ENCODE data around the gene PHLDA3. TPM values are rescaled to one million over a fixed set of nuclear protein-coding genes. Genes with fewer than 3 reads are reported as not detected.

The PHLDA3 gene
- 10 to 100 TPM; 21.8 to 47.4 (median 29.9) TPM for total RNA-seq
- polyA plus RNA-seq: 18.1 TPM
- long read RNA-seq, donor 1, transcript PHLDA3-202 (2 exons, 2,640 nt): major isoform, 104 of 105 reads
- long read RNA-seq, donor 1, partial matches to known transcripts: 0 of 105 reads
- long read RNA-seq, donor 1, other reads (novel, unspliced or antisense): 1 of 105 reads
- long read RNA-seq, donor 2, transcript PHLDA3-202 (2 exons, 2,640 nt): major isoform, 43 of 47 reads
- long read RNA-seq, donor 2, partial matches to known transcripts: 0 of 47 reads
- long read RNA-seq, donor 2, other reads (novel, unspliced or antisense): 4 of 47 reads
- long read RNA-seq, donor 3, transcript PHLDA3-202 (2 exons, 2,640 nt): major isoform, 6 of 11 reads
- long read RNA-seq, donor 3, partial matches to known transcripts: 0 of 11 reads
- long read RNA-seq, donor 3, other reads (novel, unspliced or antisense): 5 of 11 reads
- long read RNA-seq, donor 4, transcript PHLDA3-202 (2 exons, 2,640 nt): major isoform, 53 of 58 reads
- long read RNA-seq, donor 4, partial matches to known transcripts: 0 of 58 reads
- long read RNA-seq, donor 4, other reads (novel, unspliced or antisense): 4 of 58 reads

- H3K9me3 ChIP-seq (ENCODE audit: control insufficient read depth, low read length): no peaks in the 10 kb centered on the region
- H3K4me3 ChIP-seq (ENCODE audit: low read length): peak within 1 kb of the TSS; percentile 52
- ATAC-seq (peak; percentile 91 to 92), DNase-seq (peak; percentile 94 to 97 (median 97))
- intact Hi-C loops (cut with DNase I): no loop called here
- H3K4me1 ChIP-seq (ENCODE audit: control insufficient read depth, insufficient read depth, low read length): peaks cover 3% of the 10 kb centered on the region
- H3K27ac ChIP-seq (ENCODE audit: low read length): peak within 1 kb of the TSS; percentile 16
- no peaks in the 10 kb centered on the region for H3K27me3 ChIP-seq (ENCODE audit: control insufficient read depth, insufficient read depth)
- WGBS: 2% methylated on average over 75 of the region's 76 CpGs
Observed at GRCh38 chr1:201468844-201469644, at the start of gene PHLDA3. PHLDA3 (minus strand) TSS chr1:201469188; CDS start chr1:201468786, 402 bp downstream.

GRCh38 chr1:201518071-201518470, 49.1 kb upstream of the PHLDA3 start:
- ATAC-seq (no peak), DNase-seq (peak in 1 of 3 donors; percentile 18)
- intact Hi-C loops (cut with DNase I): loop anchor here (5.0 to 10.0 kb wide), 2 partner anchors 36 to 73 kb away; no protein-coding TSS in a partner anchor
- WGBS: 84% methylated on average over 5 of the region's 5 CpGs
- no peaks in the 10 kb centered on the region for H3K27me3 ChIP-seq (ENCODE audit: control insufficient read depth, insufficient read depth)
- no peaks in the 10 kb centered on the region for H3K9me3 ChIP-seq (ENCODE audit: control insufficient read depth, low read length)
- H3K4me3 ChIP-seq (ENCODE audit: low read length): no peak overlapping the region
- no peak overlapping the region for H3K27ac ChIP-seq (ENCODE audit: low read length)
- no peaks in the 10 kb centered on the region for H3K4me1 ChIP-seq (ENCODE audit: control insufficient read depth, insufficient read depth, low read length)

DNA sequence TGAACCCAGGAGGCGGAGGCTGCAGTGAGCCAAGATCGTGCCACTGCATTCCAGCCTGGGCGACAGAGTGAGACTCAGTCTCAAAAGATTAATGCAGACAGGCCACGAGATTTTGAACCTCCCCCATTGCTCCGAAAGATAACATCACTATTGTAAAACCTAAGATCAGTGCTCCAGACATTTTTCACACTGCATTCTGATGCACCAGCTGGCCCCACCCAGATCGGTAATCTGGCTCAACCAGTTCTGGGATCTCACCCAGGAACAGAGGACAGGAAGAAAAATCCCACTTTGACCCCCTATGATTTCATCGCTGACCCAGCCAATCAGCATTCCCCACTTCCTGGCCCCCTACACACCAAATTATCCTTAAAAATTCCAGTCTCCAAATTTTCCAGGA, 48.6 kb upstream of the PHLDA3 start:
- H3K27ac ChIP-seq (ENCODE audit: low read length): no peak overlapping the region
- no peak overlapping the region for H3K4me3 ChIP-seq (ENCODE audit: low read length)
- no peaks in the 10 kb centered on the region for H3K27me3 ChIP-seq (ENCODE audit: control insufficient read depth, insufficient read depth)
- H3K4me1 ChIP-seq (ENCODE audit: control insufficient read depth, insufficient read depth, low read length): no peaks in the 10 kb centered on the region
- no peak for ATAC-seq
- 80% methylated on average over 7 of the region's 7 CpGs for WGBS
- intact Hi-C loops (cut with DNase I): loop anchor here (5.0 to 10.0 kb wide), 2 partner anchors 35 to 73 kb away; no protein-coding TSS in a partner anchor
- DNase-seq: peak in 1 of 3 donors; percentile 32
- no peaks in the 10 kb centered on the region for H3K9me3 ChIP-seq (ENCODE audit: control insufficient read depth, low read length)

- WGBS: 71% methylated on average over 2 of the region's 2 CpGs
- no peaks in the 10 kb centered on the region for H3K9me3 ChIP-seq (ENCODE audit: control insufficient read depth, low read length)
- no peak for DNase-seq
- H3K4me3 ChIP-seq (ENCODE audit: low read length): no peak overlapping the region
- no peak overlapping the region for H3K27ac ChIP-seq (ENCODE audit: low read length)
- no peak for ATAC-seq
- H3K27me3 ChIP-seq (ENCODE audit: control insufficient read depth, insufficient read depth): no peaks in the 10 kb centered on the region
- intact Hi-C loops (cut with DNase I): loop anchor here (5.0 to 10.0 kb wide), 2 partner anchors 34 to 72 kb away; no protein-coding TSS in a partner anchor
- no peaks in the 10 kb centered on the region for H3K4me1 ChIP-seq (ENCODE audit: control insufficient read depth, insufficient read depth, low read length)
Observed at GRCh38 chr1:201516511-201517127, 47.6 kb upstream of the PHLDA3 start.

DNA sequence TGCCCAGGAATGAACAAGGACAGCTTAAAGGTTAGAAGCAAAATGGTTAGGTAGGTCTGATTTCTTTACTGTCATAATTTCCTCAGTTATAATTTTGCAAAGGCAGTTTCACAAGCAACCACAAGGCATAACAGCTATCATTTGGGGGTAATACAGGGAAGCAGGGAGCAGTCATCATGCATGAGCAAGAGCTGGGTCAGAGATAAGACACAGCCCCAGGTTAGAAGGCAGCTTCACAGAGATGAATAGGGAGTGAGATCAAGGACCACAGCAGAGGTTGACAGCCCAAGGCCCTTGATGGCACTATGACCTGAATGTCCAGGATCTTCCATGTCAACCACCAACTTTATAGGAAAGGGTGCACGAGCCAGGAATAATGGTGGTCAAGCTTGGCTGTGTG, 46.9 kb upstream of the PHLDA3 start:
- no peak for DNase-seq
- H3K9me3 ChIP-seq (ENCODE audit: control insufficient read depth, low read length): no peaks in the 10 kb centered on the region
- intact Hi-C loops (cut with DNase I): loop anchor here (5.0 to 10.0 kb wide), 2 partner anchors 34 to 71 kb away; no protein-coding TSS in a partner anchor
- H3K4me3 ChIP-seq (ENCODE audit: low read length): no peak overlapping the region
- WGBS: 93% methylated on average over 1 of the region's 1 CpG
- ATAC-seq: no peak
- no peaks in the 10 kb centered on the region for H3K4me1 ChIP-seq (ENCODE audit: control insufficient read depth, insufficient read depth, low read length)
- no peaks in the 10 kb centered on the region for H3K27me3 ChIP-seq (ENCODE audit: control insufficient read depth, insufficient read depth)
- no peak overlapping the region for H3K27ac ChIP-seq (ENCODE audit: low read length)

- ATAC-seq (no peak), DNase-seq (no peak)
- Histone ChIP-seq H3K9me3 (ENCODE audit: control insufficient read depth, low read length) (no peaks in the 10 kb centered on the region), H3K27me3 (ENCODE audit: control insufficient read depth, insufficient read depth) (no peaks in the 10 kb centered on the region), H3K27ac (ENCODE audit: low read length) (no peak overlapping the region), H3K4me1 (ENCODE audit: control insufficient read depth, insufficient read depth, low read length) (no peaks in the 10 kb centered on the region), H3K4me3 (ENCODE audit: low read length) (no peak overlapping the region)
- intact Hi-C loops (cut with DNase I): loop anchor here (5.0 to 10.0 kb wide), 2 partner anchors 33 to 70 kb away; no protein-coding TSS in a partner anchor
- 86% methylated on average over 9 of the region's 9 CpGs for WGBS
Observed at GRCh38 chr1:201515062-201515750, 46.2 kb upstream of the PHLDA3 start.

DNA sequence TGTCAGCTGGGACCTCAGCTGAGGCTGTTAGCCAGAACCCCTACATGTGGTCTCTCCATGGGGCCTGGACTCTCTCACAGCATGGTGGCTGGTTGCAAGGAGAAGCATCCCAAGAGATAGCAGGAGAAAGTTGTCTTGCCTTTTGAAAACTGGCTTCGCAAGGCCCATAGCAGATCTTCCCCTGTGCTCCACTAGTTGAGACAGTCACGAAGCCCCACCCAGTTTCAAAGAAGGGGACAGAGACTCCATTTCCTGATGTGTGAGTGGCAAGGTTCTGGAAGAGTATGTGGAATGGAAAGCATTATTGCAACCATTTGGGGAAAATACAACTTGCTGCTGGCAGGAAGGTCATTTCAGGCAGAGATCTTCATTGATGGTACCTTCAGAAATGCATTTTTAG, 45.5 kb upstream of the PHLDA3 start:
- H3K27me3 ChIP-seq (ENCODE audit: control insufficient read depth, insufficient read depth): no peaks in the 10 kb centered on the region
- WGBS: 95% methylated on average over 2 of the region's 2 CpGs
- H3K27ac ChIP-seq (ENCODE audit: low read length): no peak overlapping the region
- no peaks in the 10 kb centered on the region for H3K9me3 ChIP-seq (ENCODE audit: control insufficient read depth, low read length)
- H3K4me3 ChIP-seq (ENCODE audit: low read length): no peak overlapping the region
- peak in 1 of 3 donors; percentile 10 for DNase-seq
- intact Hi-C loops (cut with DNase I): loop anchor here in 3 of 4 donors (5.0 to 10.0 kb wide), 2 partner anchors 67 to 70 kb away; no protein-coding TSS in a partner anchor
- ATAC-seq: no peak
- H3K4me1 ChIP-seq (ENCODE audit: control insufficient read depth, insufficient read depth, low read length): no peaks in the 10 kb centered on the region

GRCh38 chr1:201513498-201514243, 44.7 kb upstream of the PHLDA3 start:
- peak in 1 of 3 donors; percentile 16 for DNase-seq

DNA sequence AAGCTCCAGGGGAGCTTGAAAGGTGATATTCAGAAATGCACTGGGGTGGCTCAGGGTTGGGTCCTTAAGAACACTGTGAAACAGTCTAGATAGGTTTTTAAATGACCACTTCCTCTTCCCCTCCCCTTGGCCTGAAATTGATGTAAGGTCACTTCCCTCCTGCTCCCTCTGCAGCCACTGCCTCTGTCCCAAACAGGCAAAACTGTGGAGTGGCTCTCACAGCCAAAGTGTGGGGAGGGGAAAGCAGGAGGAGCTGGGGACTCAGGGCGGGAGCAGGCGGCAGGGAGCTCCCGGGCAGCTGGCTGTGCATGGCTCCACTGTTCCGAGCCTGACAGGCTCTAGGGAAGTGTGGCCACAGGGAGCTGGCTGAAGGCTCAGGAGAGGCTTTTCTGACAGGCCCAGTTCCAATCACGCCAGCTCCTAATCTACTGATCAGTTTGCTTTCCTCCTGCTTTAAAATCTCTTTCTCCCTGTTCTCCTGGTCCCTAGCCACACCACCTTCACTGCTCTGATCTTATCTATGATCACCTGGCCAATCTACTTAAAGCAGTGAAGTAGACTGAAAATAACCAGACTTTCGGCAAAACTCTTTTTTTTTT, 43.1 kb upstream of the PHLDA3 start:
- Histone ChIP-seq H3K27ac (ENCODE audit: low read length) (peak overlapping the region; percentile 91), H3K4me3 (ENCODE audit: low read length) (no peak overlapping the region), H3K9me3 (ENCODE audit: control insufficient read depth, low read length) (no peaks in the 10 kb centered on the region), H3K4me1 (ENCODE audit: control insufficient read depth, insufficient read depth, low read length) (peaks cover 8% of the 10 kb centered on the region), H3K27me3 (ENCODE audit: control insufficient read depth, insufficient read depth) (no peaks in the 10 kb centered on the region)
- DNase-seq (peak; percentile 82 to 93 (median 92)), ATAC-seq (peak; percentile 88 to 93)
- intact Hi-C loops (cut with DNase I): loop anchor here in 3 of 4 donors (1.0 to 10.0 kb wide), 3 partner anchors 30 to 67 kb away; no protein-coding TSS in a partner anchor
- WGBS: 25% methylated on average over 6 of the region's 6 CpGs

More at GRCh38 chr1:201513498-201514243, 44.7 kb upstream of the PHLDA3 start:
- no peak for ATAC-seq
- 83% methylated on average over 6 of the region's 6 CpGs for WGBS
- intact Hi-C loops (cut with DNase I): loop anchor here in 3 of 4 donors (1.0 to 10.0 kb wide), 3 partner anchors 31 to 69 kb away; no protein-coding TSS in a partner anchor
- H3K27me3 ChIP-seq (ENCODE audit: control insufficient read depth, insufficient read depth): no peaks in the 10 kb centered on the region
- no peaks in the 10 kb centered on the region for H3K9me3 ChIP-seq (ENCODE audit: control insufficient read depth, low read length)
- H3K27ac ChIP-seq (ENCODE audit: low read length): no peak overlapping the region
- H3K4me3 ChIP-seq (ENCODE audit: low read length): no peak overlapping the region
- no peaks in the 10 kb centered on the region for H3K4me1 ChIP-seq (ENCODE audit: control insufficient read depth, insufficient read depth, low read length)

Measured in right cardiac atrium (tissue), 5 donors.